Tibial nerve (tissue), 4 donors: ENCODE data around the gene SPEF2. TPM values are rescaled to one million over a fixed set of nuclear protein-coding genes. Genes with fewer than 3 reads are reported as not detected.

Experiments
- DNase-seq, 2 donors: peaks; one replicate each; pipeline ENCODE4 v3.0.0-alpha.2; 2019; ENCODE audit warnings: low spot score in 2 of 2
- H3K27ac ChIP-seq, 4 donors: fragments of 200-600 bp; sonication (generic) in 3 of 4; one replicate each; pipeline ENCODE4 v1.5.1; 2017 to 2019; ENCODE audit warnings: mild to moderate bottlenecking in 1 of 4
- H3K27me3 ChIP-seq, 2 donors: fragments of 200-600 bp; sonication (generic) in 1 of 2; one replicate each; pipeline versions ENCODE4 v1.5.1 to v1.6.0; 2017 to 2019
- H3K36me3 ChIP-seq, 3 donors: fragments of 200-600 bp; sonication (generic); one replicate each; pipeline ENCODE4 v1.5.1; 2018 to 2019
- H3K4me1 ChIP-seq, 4 donors: fragments of 200-600 bp; sonication (generic) in 3 of 4; one replicate each; pipeline ENCODE4 v1.5.1; 2017 to 2019
- H3K4me3 ChIP-seq, 4 donors: fragments of 200-600 bp; sonication (generic) in 3 of 4; one replicate each; pipeline ENCODE4 v1.5.1; 2017 to 2019; ENCODE audit warnings: mild to moderate bottlenecking in 1 of 4, moderate library complexity in 1 of 4
- H3K9me3 ChIP-seq, 4 donors: fragments of 200-600 bp; sonication (generic) in 3 of 4; one replicate each; pipeline ENCODE4 v1.5.1; 2017 to 2019
- EP300 ChIP-seq, 2 donors: sonication (generic); formaldehyde crosslinking; IDR thresholded peaks; one replicate each; pipeline ENCODE4 v1.6.1; 2017; ENCODE audit warnings: antibody characterized with exemption in 2 of 2, mild to moderate bottlenecking in 1 of 2
- POLR2A ChIP-seq, 2 donors: fragments of 450-650 bp; IDR thresholded peaks; one replicate each; pipeline ENCODE4 v1.6.1; 2017; ENCODE audit warnings: antibody characterized with exemption in 2 of 2, mild to moderate bottlenecking in 2 of 2, moderate library complexity in 2 of 2
- WGBS, 2 donors: methylation state at CpG; one replicate each; pipeline ENCODE4 v1.1.5; 2018; 5-methylcytosine and 5-hydroxymethylcytosine counted together
- total RNA-seq, 4 donors: library from RNA; depleted of rRNA; stranded (reverse); fragments of >200 nt; gene quantifications; one replicate each; pipeline ENCODE4 v1.1.0, GENCODE V29; 2016
- TF ChIP-seq, protein P1 (sequence below), 5 experiments: fragments of 200-600 bp in 3 of 5; fragments of 450-650 bp in 2 of 5; sonication (generic) in 3 of 5; IDR thresholded peaks; one replicate each; pipeline ENCODE4 v1.5.1; 2016 to 2019; ENCODE audit warnings: antibody characterized with exemption in 5 of 5, mild to moderate bottlenecking in 3 of 5, moderate library complexity in 2 of 5

Gene SPEF2
- total RNA-seq, 4 donors from 2014 or later: 5.1 to 33.5 (median 17.5) TPM

DNA sequence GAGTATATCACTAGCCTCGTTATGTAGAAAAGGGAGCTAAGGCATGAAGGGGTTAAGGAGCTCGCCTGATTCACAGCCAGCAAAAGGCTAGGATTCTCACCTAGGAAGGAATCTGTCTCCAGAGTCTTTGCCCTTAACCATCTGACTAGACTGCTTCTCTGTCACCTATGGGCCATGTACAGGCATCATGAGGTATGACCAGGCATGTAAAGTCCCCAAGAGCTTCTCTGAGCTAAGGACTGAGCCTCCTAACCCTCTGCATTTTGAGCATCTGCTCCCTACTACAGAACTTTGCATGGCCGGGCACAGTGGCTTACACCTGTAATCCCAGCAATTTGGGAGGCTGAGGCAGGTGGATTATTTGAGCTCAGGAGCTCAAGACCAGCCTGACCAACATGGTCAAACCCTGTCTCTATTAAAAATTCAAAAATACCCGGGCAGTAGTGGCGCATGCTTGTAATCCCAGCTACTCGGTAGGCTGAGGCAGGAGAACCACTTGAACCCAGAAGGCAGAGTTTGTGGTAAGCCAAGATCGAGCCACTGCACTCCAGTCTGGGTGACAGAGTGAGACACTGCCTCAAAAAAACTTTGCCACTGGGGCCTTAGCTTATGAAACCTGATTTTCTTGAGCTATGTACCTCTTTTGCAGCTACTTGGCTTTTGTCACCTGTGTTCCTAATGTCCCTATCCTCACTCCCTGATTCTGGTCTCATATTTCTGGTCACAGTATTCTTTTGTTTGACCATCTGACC lies 205.9 kb downstream of the SPEF2 start:
- H3K27ac ChIP-seq: no peak overlapping the region
- TF ChIP-seq EP300 (IDR thresholded peaks at IDR 0.05): no peak
- TF ChIP-seq POLR2A (IDR thresholded peaks at IDR 0.05): no peak
- TF ChIP-seq, protein P1, sequence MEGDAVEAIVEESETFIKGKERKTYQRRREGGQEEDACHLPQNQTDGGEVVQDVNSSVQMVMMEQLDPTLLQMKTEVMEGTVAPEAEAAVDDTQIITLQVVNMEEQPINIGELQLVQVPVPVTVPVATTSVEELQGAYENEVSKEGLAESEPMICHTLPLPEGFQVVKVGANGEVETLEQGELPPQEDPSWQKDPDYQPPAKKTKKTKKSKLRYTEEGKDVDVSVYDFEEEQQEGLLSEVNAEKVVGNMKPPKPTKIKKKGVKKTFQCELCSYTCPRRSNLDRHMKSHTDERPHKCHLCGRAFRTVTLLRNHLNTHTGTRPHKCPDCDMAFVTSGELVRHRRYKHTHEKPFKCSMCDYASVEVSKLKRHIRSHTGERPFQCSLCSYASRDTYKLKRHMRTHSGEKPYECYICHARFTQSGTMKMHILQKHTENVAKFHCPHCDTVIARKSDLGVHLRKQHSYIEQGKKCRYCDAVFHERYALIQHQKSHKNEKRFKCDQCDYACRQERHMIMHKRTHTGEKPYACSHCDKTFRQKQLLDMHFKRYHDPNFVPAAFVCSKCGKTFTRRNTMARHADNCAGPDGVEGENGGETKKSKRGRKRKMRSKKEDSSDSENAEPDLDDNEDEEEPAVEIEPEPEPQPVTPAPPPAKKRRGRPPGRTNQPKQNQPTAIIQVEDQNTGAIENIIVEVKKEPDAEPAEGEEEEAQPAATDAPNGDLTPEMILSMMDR (IDR thresholded peaks at IDR 0.05): no peak
- no peak for DNase-seq
- no peaks in the 10 kb centered on the region for H3K9me3 ChIP-seq
- H3K27me3 ChIP-seq: no peaks in the 10 kb centered on the region
- no peaks in the 10 kb centered on the region for H3K36me3 ChIP-seq
- no peak overlapping the region for H3K4me3 ChIP-seq
- WGBS, 2 donors: 69 to 82% methylated on average over 7 of the region's 7 CpGs
- no peaks in the 10 kb centered on the region for H3K4me1 ChIP-seq

DNA sequence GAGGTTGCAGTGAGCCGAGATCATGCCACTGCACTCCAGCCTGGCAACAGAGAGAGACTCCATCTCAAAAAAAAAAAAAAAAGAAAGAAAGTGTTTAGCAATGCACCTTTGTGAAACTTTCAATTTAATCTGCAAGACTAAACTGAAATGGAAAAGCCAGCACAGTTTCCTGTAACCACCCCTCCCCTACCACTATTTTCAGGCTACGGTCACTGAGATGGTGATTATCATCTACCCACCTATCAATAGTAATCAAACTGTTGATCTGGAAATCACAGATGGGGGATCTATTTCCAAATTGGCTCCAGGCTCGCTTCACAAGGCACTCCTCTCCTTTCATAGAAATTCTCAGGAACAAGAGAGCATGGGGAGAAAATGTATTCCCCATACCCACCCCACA lies 208.4 kb downstream of the SPEF2 start:
- Histone ChIP-seq H3K36me3 (no peaks in the 10 kb centered on the region), H3K9me3 (no peaks in the 10 kb centered on the region), H3K27me3 (no peaks in the 10 kb centered on the region), H3K27ac (no peak overlapping the region), H3K4me1 (no peaks in the 10 kb centered on the region), H3K4me3 (no peak overlapping the region)
- no peak for DNase-seq
- WGBS, 2 donors: 90 to 93% methylated on average over 3 of the region's 3 CpGs
- TF ChIP-seq, protein P1 (IDR thresholded peaks at IDR 0.05): no peak
- no peak for TF ChIP-seq EP300 (IDR thresholded peaks at IDR 0.05)
- no peak for TF ChIP-seq POLR2A (IDR thresholded peaks at IDR 0.05)

DNA sequence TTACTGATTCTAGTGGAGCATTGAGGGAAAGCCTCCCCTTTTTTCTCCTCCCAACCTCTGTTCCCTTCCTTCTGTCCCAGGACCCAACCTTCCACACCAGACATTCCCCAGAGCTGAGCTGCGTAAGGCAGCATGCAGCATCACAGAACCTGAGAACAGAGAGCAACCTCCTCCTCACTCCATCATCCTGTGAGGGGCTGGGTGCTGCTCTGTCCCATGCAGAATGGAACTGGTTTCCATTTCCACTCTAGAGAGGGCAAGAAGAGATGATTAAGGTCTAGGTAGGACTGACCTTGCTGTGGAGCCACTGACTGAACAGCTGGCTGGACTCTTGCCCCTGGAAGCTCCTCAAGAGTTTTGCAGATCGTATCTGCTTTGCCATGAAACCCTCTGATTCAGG lies 208.9 kb downstream of the SPEF2 start:
- H3K36me3 ChIP-seq: no peaks in the 10 kb centered on the region
- no peaks in the 10 kb centered on the region for H3K9me3 ChIP-seq
- no peak overlapping the region for H3K27ac ChIP-seq
- H3K4me3 ChIP-seq: no peak overlapping the region
- no peak for DNase-seq
- no peaks in the 10 kb centered on the region for H3K27me3 ChIP-seq
- no peaks in the 10 kb centered on the region for H3K4me1 ChIP-seq
- WGBS, 2 donors: 85 to 93% methylated on average over 2 of the region's 2 CpGs
- TF ChIP-seq, protein P1 (IDR thresholded peaks at IDR 0.05): no peak
- TF ChIP-seq EP300 (IDR thresholded peaks at IDR 0.05) (no peak), POLR2A (IDR thresholded peaks at IDR 0.05) (no peak)

DNA sequence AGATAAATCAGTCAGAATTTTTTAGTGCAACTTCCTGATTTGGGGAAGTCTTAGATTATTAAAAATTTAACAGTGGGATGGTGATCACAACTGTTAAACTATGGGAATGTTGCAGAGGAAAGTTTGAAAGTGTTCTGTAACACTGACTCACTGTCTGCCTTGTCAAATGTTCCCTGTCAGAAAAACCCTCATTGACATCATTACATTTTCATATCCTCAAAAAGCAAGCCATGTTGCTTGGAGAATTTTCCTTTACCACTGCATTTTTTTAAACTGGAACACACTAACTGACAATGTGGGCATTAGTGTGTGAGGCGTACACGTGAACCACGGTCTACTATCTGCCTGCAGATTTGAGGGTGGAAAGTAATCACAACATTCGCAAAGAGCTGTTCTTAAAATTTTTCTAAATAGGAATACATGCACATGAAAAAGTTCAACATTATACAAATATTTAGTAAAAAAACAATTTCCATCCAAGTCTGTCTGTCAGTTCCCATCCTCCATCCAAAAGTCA lies 210.5 kb downstream of the SPEF2 start:
- no peaks in the 10 kb centered on the region for H3K36me3 ChIP-seq
- DNase-seq: no peak
- H3K9me3 ChIP-seq: no peaks in the 10 kb centered on the region
- H3K27ac ChIP-seq: no peak overlapping the region
- no peak overlapping the region for H3K4me3 ChIP-seq
- WGBS, 2 donors: 75 to 80% methylated on average over 4 of the region's 4 CpGs
- no peaks in the 10 kb centered on the region for H3K4me1 ChIP-seq
- TF ChIP-seq POLR2A (IDR thresholded peaks at IDR 0.05): no peak
- no peak for TF ChIP-seq EP300 (IDR thresholded peaks at IDR 0.05)
- TF ChIP-seq, protein P1 (IDR thresholded peaks at IDR 0.05): no peak
- H3K27me3 ChIP-seq: no peaks in the 10 kb centered on the region

DNA sequence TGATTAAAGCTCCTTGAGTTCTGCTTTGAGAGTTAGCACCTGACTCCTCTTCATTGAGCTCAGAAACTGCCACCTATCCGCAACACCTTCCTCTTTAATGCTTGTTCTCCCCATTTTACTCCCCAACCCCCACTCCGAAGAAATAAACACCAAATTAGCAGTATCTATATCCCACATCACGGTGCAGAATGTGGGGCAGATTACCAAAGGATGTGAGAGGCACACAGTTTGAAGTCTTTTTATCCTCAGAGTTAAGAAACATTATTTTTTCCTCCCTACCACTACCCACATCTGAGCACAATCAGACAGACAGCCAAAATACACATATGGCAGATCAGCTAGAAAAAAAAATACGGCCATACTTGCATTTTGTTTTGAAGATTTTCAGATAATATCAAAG lies 212.9 kb downstream of the SPEF2 start:
- H3K36me3 ChIP-seq: no peaks in the 10 kb centered on the region
- H3K27me3 ChIP-seq: no peaks in the 10 kb centered on the region
- 73 to 76% methylated on average over 4 of the region's 4 CpGs for WGBS, 2 donors
- no peak overlapping the region for H3K27ac ChIP-seq
- no peak for DNase-seq
- no peak overlapping the region for H3K4me3 ChIP-seq
- no peaks in the 10 kb centered on the region for H3K9me3 ChIP-seq
- TF ChIP-seq POLR2A (IDR thresholded peaks at IDR 0.05) (no peak), EP300 (IDR thresholded peaks at IDR 0.05) (no peak)
- no peaks in the 10 kb centered on the region for H3K4me1 ChIP-seq
